Measurements from ENCODE around the gene SMAD4. TPM values are rescaled to one million over a fixed set of nuclear protein-coding genes. Genes with fewer than 3 reads are reported as not detected.

The SMAD4 gene
- total RNA-seq, 3 donors from 2014 or later, result 96.2 to 155 (median 102) TPM

DNA sequence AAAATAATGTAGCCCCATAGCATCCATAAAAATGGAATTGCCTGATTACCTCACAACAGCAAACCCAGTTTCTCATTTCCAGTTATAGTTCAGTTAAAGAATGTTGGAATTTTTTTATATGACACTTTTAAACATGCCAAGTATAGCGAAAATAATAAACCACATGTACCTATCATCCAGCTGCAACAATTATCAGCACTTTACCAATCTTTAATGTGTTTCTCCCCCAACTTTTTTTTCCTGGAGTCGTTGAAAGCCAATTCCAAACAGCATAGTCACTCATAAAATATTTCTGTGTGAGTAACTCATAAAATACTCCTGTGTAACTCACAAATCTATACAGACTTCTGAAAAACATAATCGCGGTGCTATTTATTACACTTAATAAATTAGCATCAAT is 38.1 kb downstream of the SMAD4 start:
- Histone ChIP-seq H3K4me3 (no peak overlapping the region), H3K9me3 (no peaks in the 10 kb centered on the region), H3K27me3 (no peaks in the 10 kb centered on the region), H3K36me3 (peaks cover 4% of the 10 kb centered on the region), H3K27ac (no peak overlapping the region), H3K4me1 (no peaks in the 10 kb centered on the region)
- intact Hi-C loops (cut with DNase I; ENCODE audit: low total_unique reads), result no loop called here
- no peak for TF ChIP-seq POLR2A (IDR thresholded peaks at IDR 0.05)
- no peak for TF ChIP-seq POLR2AphosphoS5 (IDR thresholded peaks at IDR 0.05)
- TF ChIP-seq CTCF (IDR thresholded peaks at IDR 0.05), result no peak
- no peak for DNase-seq (ENCODE audit: low spot score in 2 of 2)

GRCh38 chr18:51069885-51070284 is 39.9 kb downstream of the SMAD4 start:
- TF ChIP-seq CTCF (IDR thresholded peaks at IDR 0.05), result no peak
- TF ChIP-seq POLR2AphosphoS5 (IDR thresholded peaks at IDR 0.05), result no peak
- no peak for TF ChIP-seq POLR2A (IDR thresholded peaks at IDR 0.05)
- DNase-seq (ENCODE audit: low spot score in 2 of 2), result no peak
- Histone ChIP-seq H3K36me3 (peaks cover 4% of the 10 kb centered on the region), H3K27me3 (no peaks in the 10 kb centered on the region), H3K4me3 (no peak overlapping the region), H3K27ac (no peak overlapping the region), H3K9me3 (no peaks in the 10 kb centered on the region), H3K4me1 (no peaks in the 10 kb centered on the region)
- intact Hi-C loops (cut with DNase I; ENCODE audit: low total_unique reads), result no loop called here

DNA sequence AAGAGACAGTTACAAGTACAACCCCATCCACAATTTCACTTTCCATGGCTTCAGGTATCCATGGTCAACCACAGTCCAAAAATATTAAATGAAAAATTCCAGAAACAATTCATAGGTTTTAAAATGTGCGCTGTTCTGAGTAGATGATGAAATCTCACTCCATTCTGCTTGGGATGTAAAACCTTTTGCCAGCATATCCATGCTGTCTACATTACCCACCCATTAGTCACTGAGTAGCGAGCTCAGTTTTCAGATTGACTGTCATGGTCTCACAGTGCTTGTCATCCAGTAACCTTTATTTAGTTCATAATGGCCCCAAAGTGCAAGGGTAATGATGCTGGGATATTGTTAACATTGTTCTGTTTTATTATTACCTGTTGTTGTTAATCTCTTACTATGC is 40.5 kb downstream of the SMAD4 start:
- no peak for DNase-seq (ENCODE audit: low spot score in 2 of 2)
- no peaks in the 10 kb centered on the region for H3K9me3 ChIP-seq
- H3K36me3 ChIP-seq, result peaks cover 4% of the 10 kb centered on the region
- H3K27ac ChIP-seq, result no peak overlapping the region
- no peaks in the 10 kb centered on the region for H3K4me1 ChIP-seq
- intact Hi-C loops (cut with DNase I; ENCODE audit: low total_unique reads), result no loop called here
- TF ChIP-seq CTCF (IDR thresholded peaks at IDR 0.05) (no peak), POLR2A (IDR thresholded peaks at IDR 0.05) (no peak), POLR2AphosphoS5 (IDR thresholded peaks at IDR 0.05) (no peak)
- no peaks in the 10 kb centered on the region for H3K27me3 ChIP-seq
- no peak overlapping the region for H3K4me3 ChIP-seq

GRCh38 chr18:51072586-51073313 is 42.7 kb downstream of the SMAD4 start:
- H3K36me3 ChIP-seq, result peaks cover 4% of the 10 kb centered on the region
- no peaks in the 10 kb centered on the region for H3K9me3 ChIP-seq
- H3K27ac ChIP-seq, result no peak overlapping the region
- no peak overlapping the region for H3K4me3 ChIP-seq
- no peak for DNase-seq (ENCODE audit: low spot score in 2 of 2)
- no peaks in the 10 kb centered on the region for H3K4me1 ChIP-seq
- no peaks in the 10 kb centered on the region for H3K27me3 ChIP-seq
- TF ChIP-seq POLR2AphosphoS5 (IDR thresholded peaks at IDR 0.05) (no peak), CTCF (IDR thresholded peaks at IDR 0.05) (no peak), POLR2A (IDR thresholded peaks at IDR 0.05) (no peak)
- intact Hi-C loops (cut with DNase I; ENCODE audit: low total_unique reads), result no loop called here

- TF ChIP-seq POLR2AphosphoS5 (IDR thresholded peaks at IDR 0.05) (no peak), POLR2A (IDR thresholded peaks at IDR 0.05) (no peak), CTCF (IDR thresholded peaks at IDR 0.05) (no peak)
- H3K36me3 ChIP-seq, result peaks cover 11% of the 10 kb centered on the region
- DNase-seq (ENCODE audit: low spot score in 2 of 2), result no peak
- no peaks in the 10 kb centered on the region for H3K27me3 ChIP-seq
- no peak overlapping the region for H3K4me3 ChIP-seq
- H3K27ac ChIP-seq, result no peak overlapping the region
- intact Hi-C loops (cut with DNase I; ENCODE audit: low total_unique reads), result no loop called here
- no peaks in the 10 kb centered on the region for H3K9me3 ChIP-seq
- H3K4me1 ChIP-seq, result no peaks in the 10 kb centered on the region
These were observed 44.6 kb downstream of the SMAD4 start for GRCh38 chr18:51074605-51075004.
